Spleen (tissue), 7 donors: ENCODE measurements around the gene G3BP2.

ENCODE experiments used
- CTCF ChIP-seq, 11 experiments: fragments of 200-600 bp in 7 of 11; fragments of 450-650 bp in 4 of 11; sonication (generic) in 4 of 11; IDR thresholded peaks in 8 of 11; conservative IDR thresholded peaks in 3 of 11; 1 replicate in 7 of 11; 2 replicates in 4 of 11; pipeline versions ENCODE4 v1.4.0 to v1.8.0; 2016 to 2021; ENCODE audit warnings: antibody characterized with exemption in 11 of 11, inconsistent platforms in 4 of 11, mild to moderate bottlenecking in 1 of 11
- POLR2A ChIP-seq, 3 donors: fragments of 450-650 bp; IDR thresholded peaks; one replicate each; pipeline ENCODE4 v1.5.1; 2017; ENCODE audit warnings: antibody characterized with exemption in 3 of 3, mild to moderate bottlenecking in 1 of 3
- POLR2AphosphoS5 ChIP-seq, 3 donors: sonication (generic); formaldehyde crosslinking; IDR thresholded peaks; one replicate each; pipeline ENCODE4 v1.5.1; 2017; ENCODE audit warnings: antibody characterized with exemption in 3 of 3
- donor health status: DM: no; HTN: no; CAD: no; lungs with moderate emphysema.
- donor health status: DM: no; HTN: no; CAD: no.
- donor health status: DM: no; HTN: no; CAD: no.

- TF ChIP-seq CTCF (IDR thresholded peaks at IDR 0.05 in 8 of 11, conservative IDR thresholded peaks at IDR 0.05 in 3 of 11) = peak in 5 of 11 experiments; percentile 17 to 31 (median 21)
- no peak for TF ChIP-seq POLR2A (IDR thresholded peaks at IDR 0.05)
- TF ChIP-seq POLR2AphosphoS5 (IDR thresholded peaks at IDR 0.05) = no peak
These were observed 19.2 kb downstream of the G3BP2 start for GRCh38 chr4:75653845-75654503.
